ENCODE measurements around the gene CTU2.

DNA sequence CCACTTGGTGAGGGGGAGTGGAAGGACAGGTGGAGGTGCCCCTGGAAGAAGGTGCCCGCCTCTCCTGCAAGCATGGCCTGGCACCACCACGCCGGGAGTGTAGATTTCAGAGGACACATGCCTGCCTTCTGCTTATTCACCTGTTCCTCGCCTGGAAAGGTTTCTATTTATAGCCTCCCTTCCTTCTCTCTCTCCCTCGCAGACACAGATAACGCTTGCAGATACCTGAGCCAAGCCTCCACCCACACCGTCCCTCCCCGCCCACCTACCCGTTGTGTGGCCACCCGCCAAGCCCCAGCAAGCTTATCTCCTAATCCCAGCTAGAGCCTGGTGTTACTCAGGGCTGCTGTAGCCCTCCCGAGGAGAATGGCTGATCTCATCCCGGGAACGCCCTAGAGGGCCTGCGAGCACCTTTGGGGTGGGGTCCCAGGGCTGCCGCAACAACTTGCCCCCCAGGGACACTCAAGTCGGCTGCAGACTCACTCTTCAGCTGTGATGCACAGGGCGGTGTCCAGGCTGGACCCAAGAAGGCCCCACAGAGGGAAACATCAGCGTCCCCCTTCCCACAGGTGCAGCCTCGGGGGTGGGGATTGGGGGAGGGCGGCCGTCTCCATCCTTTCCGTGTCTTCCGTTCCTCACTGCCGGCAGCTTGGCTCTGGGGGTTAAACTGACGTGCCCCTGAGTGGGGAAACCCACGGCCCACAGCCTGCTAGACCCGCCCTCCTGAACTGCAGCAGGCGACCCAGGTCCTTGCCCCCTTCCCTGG, 18.1 kb upstream of the CTU2 start:
- TF ChIP-seq POLR2A (IDR thresholded peaks at IDR 0.05) (no peak), POLR2AphosphoS5 (IDR thresholded peaks at IDR 0.05) (peak in 2 of 3 donors; percentile 27 to 29), CTCF (IDR thresholded peaks at IDR 0.05) (no peak)

Data from stomach (tissue), 4 donors.